Suprapubic skin (tissue), 3 donors: ENCODE results near the gene CCDC178.
"Not testable (repeated sequence)": the region's sequence is repeated elsewhere in the genome, so short reads cannot be mapped to it uniquely, and the experiment has no call there.

Experiments used
- POLR2A ChIP-seq, 2 donors: fragments of 450-650 bp; IDR thresholded peaks; one replicate each; pipeline ENCODE4 v1.6.1; 2017; ENCODE audit warnings: antibody characterized with exemption in 2 of 2, mild to moderate bottlenecking in 2 of 2, moderate library complexity in 2 of 2
- TF ChIP-seq, protein P1 (sequence below), 2 donors: fragments of 200-600 bp in 1 of 2; fragments of 450-650 bp in 1 of 2; sonication (generic) in 1 of 2; IDR thresholded peaks; one replicate each; pipeline ENCODE4 v1.5.1; 2016 to 2019; ENCODE audit warnings: antibody characterized with exemption in 2 of 2, mild to moderate bottlenecking in 1 of 2, moderate library complexity in 1 of 2

DNA sequence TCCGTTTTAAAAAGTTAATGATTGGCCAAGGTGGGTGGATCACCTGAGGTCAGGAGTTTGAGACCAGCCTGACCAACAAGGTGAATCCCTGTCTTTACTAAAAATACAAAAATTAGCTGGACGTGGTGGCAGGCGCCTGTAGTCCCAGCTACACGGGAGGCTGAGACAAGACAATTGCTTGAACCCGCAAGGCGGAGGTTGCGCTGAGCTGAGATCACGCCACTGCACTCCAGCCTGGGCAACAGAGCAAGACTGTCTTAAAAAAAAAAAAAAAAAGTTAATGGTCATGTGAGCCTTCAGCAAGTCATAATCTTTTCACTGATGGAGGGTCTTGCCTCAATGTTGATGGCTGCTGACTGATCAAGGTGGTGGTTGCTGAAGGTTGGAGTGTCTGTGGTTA lies 41.6 kb downstream of the CCDC178 start:
- TF ChIP-seq, protein P1, sequence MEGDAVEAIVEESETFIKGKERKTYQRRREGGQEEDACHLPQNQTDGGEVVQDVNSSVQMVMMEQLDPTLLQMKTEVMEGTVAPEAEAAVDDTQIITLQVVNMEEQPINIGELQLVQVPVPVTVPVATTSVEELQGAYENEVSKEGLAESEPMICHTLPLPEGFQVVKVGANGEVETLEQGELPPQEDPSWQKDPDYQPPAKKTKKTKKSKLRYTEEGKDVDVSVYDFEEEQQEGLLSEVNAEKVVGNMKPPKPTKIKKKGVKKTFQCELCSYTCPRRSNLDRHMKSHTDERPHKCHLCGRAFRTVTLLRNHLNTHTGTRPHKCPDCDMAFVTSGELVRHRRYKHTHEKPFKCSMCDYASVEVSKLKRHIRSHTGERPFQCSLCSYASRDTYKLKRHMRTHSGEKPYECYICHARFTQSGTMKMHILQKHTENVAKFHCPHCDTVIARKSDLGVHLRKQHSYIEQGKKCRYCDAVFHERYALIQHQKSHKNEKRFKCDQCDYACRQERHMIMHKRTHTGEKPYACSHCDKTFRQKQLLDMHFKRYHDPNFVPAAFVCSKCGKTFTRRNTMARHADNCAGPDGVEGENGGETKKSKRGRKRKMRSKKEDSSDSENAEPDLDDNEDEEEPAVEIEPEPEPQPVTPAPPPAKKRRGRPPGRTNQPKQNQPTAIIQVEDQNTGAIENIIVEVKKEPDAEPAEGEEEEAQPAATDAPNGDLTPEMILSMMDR (IDR thresholded peaks at IDR 0.05), result not testable (repeated sequence)
- TF ChIP-seq POLR2A (IDR thresholded peaks at IDR 0.05), result not testable (repeated sequence)
